LHCN-M2 (cell line): ENCODE measurements around the gene CBX2. TPM values are rescaled to one million over a fixed set of nuclear protein-coding genes. Genes with fewer than 3 reads are reported as not detected.
"Not testable (repeated sequence)": the region's sequence is repeated elsewhere in the genome, so short reads cannot be mapped to it uniquely, and the experiment has no call there.

Experiments used
- DNase-seq: peaks from one replicate; pipeline ENCODE4 v3.0.0-alpha.2; 2012; ENCODE audit warnings: low read depth
- total RNA-seq: library from RNA; depleted of rRNA; stranded (reverse); fragments of >200 nt; gene quantifications from 2 replicates; pipeline ENCODE4 v1.2.3, GENCODE V29; 2014

The CBX2 gene
- total RNA-seq, 1 experiment from 2014 or later, result 6.7 TPM

DNA sequence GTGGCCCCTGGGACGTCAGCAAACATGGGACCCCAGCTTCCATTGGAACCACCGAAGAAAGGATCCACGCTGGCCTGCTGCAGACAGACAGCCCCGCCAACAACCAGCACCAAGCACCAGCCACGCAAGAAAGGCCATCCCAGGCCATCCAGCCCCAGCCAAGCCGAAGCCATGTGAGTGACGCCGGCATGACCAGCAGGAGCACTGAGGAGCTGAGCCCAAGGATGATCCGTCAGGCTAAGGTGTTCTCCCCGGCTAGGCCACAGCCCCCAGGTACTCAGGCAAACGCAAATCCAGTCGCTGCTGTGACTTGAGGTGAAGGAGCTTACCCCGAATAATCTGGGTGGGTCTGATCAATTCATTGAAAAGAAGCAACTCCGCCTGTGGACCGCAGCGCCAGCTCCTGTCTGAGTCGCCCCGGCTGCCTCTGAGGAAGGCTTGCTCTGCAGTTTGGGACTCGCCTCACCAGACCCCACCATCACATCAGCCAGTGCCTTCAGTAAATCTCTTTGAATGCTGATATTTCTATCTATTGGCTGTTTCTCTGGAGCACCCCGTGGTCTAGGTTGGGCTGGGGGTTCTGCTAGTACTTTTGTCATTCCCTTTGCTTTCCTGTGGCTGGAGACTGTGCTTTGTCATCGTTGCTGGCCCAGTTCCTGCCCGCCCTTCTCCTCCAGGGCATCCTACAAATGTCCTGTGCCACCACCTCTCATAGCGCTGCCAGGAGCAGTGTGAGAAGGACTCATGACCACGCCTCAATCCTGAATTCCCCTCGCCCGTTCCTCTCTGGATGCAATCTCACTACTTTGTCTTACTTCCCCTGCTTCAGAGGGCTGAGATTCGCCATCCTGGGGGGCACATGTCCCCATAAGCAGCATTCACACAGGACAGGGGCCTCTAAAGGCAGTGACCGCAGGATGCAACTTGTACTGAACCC lies 8.1 kb upstream of the CBX2 start:
- DNase-seq, result no peak

DNA sequence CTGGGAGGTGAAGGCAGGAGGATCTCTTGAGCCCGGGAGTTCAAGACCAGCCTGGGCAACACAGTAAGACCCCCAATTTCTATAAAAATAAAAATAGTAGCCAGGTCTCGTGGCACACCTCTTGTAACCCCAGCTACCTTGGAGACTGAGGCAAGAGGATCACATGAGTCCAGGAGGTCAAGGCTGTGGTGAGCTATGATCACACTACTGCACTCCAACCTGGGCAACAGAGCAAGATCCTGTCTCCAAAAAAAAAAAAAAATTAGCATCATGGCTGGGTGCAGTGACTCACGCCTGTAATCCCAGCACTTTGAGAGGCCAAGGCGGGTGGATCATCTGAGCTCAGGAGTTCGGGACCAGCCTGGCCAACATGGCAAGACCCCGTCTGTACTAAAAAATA lies 6.7 kb upstream of the CBX2 start:
- no peak for DNase-seq

DNA sequence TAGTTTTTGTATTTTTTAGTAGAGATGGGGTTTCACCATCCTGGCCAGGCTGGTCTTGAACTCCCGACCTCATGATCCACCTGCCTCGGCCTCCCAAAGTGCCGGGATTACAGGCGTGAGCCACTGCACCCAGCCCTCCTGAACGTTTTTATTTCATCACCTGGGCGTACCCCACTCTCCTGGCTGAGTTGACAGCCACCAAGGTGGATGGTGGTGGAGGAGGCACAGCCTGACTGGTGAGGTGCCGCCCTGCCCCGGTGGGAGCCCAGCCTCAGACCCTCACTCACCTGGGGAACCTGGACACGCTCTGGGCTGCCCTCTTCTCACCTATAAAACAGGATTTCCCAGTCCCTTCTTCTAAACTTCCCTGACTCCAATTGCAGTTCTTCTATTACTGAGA lies 5.2 kb upstream of the CBX2 start:
- DNase-seq, result not testable (repeated sequence)

DNA sequence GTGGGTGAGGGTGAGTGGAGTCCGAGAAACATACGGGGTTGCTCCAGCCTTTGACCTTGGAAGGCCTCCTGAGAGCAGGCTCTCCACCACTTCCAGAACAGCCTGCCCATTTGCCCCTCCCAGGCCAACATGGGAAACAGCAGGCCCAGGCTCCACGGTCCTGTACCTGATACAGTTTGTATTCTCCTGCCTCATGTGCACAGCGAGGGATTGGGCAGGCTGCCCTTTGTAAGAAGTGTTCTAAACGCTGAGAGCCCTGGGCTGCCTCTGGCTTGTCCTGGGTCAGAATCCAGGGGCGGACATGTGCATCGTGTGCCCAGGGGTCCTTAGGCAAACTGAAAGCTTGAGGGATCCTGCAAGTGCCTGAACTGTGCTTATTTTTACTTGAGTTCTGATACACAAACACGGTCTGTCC lies 3.4 kb upstream of the CBX2 start:
- no peak for DNase-seq

DNA sequence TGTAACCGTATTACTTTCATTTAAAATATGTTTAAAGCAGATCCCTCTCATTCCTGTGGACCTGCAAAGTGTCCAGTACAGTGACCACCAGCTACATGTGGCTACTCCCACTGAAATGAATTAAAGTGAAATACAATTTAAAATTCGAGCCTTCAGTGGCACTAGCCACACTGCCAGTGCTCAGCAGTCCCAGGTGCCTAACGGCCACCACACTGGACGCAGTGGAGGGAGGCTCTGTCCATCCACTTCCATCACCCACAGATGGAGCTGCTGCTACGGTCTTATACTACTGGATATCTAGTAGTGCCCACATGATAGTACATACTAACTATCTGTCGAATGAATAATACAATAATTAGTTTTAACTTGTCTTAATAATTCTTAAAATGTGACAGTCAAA lies 2.3 kb upstream of the CBX2 start:
- DNase-seq, result no peak

DNA sequence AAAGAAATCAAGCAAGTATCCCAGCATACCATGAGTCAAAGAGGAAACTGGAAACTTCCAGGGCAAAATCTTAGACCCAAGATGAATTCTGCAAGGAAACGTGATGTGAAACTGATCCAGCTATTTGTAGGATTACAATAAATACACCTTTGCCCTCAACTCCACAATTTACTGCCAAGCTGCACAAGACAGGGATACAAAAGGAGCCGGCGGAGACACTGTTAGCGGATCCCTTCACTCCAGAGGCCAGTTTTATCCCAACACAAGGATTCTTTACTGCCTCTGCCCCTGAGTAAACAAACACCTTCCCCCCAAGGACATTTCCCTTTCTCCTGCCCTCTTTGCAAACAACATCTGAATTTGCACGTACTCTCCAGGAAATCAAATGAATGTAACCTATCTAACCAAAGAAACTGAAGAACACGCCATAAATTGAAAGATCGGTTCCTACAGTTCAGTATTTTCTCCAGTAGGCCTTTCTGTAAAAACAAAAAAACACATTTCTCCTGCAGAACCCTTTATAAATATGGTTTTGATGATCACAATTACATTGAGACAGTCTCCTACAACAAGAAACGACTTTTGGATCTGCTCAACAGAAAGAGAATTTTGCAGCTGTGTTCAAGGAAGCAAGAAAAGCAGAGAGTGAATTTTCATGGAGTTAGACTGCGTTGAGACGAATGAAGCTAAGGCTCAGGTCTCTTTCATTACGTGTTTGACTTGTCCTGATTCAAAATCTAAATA lies 1.4 kb upstream of the CBX2 start:
- DNase-seq, result no peak

DNA sequence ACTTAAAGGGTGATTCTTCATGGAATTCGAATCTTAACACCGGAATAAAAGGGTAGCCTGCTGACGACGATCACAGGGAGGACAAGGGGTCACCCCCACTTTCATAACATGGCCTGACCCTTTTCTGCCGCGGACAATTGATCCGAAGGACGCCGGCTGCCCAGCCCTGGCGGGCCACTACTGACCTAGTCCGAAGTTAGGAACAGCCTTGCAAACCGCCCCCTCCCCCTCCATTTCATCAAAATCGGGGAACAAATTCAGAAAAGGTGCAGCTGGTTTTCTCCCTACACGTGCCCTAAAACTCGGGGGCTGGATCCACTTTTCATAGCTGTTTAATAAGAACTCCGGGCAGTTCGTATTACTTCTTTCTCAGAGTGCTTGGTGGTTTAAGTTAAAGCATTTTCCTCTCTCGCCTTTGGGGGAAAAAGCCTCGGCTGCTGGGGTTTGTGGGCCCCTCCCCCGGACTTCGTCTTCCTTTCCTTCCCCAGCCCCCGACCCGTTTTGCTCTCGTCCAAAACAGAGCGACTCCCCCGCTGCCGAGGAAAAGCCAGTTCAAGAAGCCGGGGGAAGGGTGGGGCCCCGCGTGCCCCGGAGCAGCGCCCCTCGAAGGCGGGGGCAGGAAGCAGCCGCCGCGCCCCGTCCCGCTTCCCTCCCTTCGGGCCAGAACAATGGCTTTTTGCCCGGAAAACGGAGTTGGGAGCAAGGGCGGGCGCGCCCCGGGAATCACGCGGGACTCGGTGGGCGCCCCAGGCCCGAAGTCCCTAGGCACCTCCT lies 641 bp upstream of the CBX2 start:
- DNase-seq, result peak; percentile 51

DNA sequence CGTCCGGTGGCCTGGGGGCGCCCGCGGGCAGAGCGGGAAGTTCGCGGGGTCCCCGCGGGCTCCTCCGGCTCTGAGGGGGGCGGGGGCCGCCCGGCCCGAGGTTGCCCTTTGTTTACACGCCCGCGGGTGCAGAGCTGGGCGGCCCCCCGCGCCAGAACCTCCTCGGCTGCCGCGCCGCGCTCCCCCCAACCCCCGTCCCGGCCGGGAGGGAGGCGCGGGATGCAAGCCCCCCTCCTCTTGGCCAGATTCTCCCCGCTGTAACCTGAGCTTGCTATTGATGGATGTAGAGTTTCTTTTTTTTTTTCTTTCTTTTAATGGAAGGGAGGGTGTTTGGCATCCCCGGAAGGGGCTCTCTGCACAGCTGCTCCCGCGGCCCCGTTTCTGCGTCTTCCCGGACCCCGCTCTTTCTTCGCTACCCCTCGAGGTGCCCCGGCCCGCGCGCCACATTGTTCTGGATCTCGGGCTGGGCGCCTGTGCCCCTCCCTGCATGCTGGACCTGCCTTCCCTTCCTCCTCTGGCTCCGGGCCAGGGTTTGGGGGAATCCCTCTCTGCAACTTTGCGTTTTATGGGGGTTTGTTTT lies 646 bp downstream of the CBX2 start:
- no peak for DNase-seq

DNA sequence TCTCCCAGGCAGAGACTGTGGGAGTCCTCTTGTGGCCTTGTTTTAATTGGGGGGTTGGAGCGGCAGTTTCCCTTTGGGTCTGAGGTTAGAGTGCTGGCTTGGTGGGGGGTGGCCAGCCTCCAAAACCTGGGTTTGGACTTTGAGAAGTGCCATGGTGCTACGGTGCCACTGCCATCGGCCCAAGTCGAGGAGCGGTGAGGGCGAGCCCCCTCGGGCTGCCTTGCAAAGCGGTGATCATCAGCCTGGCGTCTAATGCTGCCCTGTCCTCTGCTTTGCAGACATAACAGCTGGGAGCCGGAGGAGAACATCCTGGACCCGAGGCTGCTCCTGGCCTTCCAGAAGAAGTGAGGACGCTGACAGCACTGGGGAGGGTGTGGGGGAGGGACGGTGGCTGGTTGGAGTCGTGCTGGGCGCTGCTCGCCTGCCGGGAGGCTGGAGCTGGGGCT lies 1.2 kb downstream of the CBX2 start:
- no peak for DNase-seq

DNA sequence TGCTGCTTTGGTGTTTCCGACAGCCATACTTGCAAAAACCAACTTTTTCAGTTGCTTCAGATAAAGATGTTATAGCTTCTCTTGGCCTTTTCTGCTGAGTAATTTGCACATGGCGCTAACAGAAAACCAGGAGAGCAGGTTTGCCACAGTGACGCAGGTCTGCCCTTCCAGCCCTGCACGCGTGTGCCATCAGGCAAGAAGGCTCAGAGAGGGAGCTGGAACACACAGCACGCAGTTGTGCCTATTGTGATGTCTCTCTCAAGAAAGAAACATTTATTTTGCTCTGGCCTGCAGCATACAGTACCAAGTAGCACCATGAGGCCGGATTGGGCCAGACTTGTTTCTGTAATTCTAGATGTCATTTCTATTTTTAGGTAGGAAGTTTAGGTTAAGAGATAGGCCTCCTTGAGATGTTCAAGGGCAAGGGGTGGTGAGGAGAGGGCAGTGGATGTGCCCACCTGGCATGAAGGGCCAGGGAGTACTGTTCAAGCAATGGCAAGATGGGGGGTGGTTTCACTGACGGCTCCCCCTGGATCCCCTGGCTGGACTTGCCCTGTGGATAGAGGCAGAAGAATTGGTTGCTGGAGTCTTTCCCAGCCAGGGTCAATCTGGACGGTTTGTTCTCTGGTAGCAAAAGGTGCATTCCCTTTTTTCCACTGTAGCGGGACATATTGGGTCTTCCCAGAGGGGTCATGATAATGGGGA lies 1.9 kb downstream of the CBX2 start:
- no peak for DNase-seq

DNA sequence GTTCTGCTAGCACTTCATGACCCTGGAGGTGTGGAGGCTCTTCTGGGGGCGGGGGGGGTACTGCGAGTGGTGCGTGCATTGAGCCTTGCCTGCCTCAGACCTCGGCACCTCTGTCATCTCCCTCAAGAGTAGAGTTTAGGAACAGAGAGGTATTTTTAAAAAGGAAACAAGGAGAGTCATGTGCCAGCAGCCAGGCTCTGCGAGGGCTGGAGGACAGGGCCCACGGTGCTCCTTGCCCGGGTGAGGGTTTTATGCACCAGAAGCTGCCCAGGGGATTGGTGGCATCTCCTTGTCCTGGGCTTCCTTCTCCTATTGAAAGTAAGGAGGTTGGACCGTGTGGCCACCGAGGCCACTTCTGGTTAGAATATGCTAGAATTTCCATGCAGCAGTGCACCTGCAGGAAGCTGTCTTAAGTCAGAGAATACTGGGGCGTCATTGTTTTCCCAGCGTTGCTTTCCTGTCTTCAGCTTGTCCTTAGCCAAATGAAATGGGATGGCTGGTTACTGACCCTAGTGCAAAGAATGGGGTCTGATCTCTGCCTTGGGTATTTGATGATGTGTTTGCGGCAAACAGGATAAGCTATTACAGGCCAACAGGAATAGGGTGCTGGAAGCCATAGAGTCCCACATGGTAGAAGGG lies 3.2 kb downstream of the CBX2 start:
- DNase-seq, result no peak

DNA sequence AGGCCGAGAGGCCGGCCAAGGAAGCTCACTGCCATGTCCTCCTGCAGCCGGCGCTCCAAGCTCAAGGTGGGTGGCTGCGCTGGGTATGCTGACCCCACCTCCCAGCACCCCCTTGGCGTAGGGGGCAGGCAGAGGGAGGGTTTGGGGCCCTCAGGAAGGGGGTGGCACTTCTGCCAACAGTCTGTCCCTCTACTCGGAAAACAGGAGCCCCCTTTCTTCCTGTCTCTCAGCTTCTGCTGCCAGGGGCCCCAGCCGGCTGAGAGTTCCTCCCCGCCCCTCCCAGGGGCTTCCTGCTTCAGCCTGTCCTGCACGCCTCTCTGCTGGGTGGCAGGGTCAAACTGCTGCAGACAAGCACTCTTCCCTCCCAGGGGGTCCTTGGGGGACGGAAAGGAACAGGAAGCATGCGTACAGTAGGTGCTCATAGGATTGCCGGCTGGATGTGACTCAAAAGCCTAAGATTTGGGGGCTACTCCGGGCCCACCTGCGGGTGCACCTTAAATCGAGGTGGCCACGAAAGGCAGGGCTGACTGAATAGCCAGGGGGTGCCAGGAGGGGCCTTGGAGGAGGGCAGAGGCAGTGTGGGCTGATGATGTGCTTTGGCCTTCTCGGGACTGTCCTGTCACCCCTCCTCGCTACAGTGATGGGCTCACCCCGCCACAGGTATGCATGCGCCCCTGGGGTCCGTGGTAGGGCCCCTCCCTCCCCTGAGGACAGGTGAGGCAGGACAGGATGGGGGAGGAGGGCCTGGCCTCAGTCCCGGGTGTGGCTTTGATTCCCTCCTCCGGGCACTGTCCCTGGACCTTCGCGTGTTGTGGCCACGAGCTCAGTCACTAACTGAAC lies 4.0 kb downstream of the CBX2 start:
- DNase-seq, result no peak

DNA sequence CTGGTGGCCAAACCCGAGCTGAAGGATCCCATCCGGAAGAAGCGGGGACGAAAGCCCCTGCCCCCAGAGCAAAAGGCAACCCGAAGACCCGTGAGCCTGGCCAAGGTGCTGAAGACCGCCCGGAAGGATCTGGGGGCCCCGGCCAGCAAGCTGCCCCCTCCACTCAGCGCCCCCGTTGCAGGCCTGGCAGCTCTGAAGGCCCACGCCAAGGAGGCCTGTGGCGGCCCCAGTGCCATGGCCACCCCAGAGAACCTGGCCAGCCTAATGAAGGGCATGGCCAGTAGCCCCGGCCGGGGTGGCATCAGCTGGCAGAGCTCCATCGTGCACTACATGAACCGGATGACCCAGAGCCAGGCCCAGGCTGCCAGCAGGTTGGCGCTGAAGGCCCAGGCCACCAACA lies 5.9 kb downstream of the CBX2 start:
- no peak for DNase-seq

DNA sequence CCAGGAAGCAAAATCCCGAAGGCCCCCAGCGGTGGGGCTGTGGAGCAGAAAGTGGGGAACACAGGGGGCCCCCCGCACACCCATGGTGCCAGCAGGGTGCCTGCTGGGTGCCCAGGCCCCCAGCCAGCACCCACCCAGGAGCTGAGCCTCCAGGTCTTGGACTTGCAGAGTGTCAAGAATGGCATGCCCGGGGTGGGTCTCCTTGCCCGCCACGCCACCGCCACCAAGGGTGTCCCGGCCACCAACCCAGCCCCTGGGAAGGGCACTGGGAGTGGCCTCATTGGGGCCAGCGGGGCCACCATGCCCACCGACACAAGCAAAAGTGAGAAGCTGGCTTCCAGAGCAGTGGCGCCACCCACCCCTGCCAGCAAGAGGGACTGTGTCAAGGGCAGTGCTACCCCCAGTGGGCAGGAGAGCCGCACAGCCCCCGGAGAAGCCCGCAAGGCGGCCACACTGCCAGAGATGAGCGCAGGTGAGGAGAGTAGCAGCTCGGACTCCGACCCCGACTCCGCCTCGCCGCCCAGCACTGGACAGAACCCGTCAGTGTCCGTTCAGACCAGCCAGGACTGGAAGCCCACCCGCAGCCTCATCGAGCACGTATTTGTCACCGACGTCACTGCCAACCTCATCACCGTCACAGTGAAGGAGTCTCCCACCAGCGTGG lies 6.5 kb downstream of the CBX2 start:
- no peak for DNase-seq

DNA sequence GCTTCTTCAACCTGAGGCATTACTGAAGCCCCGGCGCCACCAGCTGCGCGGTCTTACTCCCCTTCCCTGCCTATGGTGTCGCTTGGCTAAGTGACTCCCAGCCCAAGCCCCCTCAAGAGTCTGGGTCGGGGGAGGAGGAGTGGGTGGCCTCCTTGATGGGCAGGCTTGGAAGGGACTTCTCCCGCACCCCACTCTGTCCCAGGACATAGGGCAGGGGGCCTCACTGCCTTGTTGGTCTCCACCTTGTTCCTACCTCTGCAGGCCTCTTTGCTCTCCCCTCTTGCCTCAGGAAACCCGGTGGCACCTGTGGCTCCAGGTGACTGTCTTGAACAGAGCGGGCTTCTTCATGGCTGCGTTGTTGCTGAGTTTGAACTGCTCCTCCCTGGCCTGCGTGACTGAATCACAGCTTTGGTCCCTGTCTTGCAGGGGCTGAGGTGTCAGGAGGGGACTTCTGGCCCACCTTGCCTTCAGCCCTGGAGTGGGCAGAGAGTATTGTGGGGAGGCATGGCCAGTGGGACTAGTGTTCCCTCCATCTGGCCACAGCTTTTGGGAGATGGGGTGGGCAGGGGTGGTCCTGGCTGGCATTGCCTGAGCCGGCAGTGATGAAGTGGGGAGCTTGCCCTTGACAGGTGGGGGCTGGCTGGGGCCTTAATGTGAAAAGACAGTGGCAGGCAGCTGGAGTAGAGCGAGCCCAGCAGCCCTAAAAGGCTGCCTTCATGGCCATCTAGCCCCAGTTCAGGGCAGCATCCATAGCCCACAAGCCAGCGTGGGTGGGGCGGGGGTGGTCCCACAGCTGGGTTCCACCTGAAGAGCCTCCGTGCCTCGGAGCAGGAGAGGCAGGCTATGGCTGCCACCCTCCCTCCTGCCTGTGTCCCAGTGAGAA lies 7.3 kb downstream of the CBX2 start:
- DNase-seq, result no peak

DNA sequence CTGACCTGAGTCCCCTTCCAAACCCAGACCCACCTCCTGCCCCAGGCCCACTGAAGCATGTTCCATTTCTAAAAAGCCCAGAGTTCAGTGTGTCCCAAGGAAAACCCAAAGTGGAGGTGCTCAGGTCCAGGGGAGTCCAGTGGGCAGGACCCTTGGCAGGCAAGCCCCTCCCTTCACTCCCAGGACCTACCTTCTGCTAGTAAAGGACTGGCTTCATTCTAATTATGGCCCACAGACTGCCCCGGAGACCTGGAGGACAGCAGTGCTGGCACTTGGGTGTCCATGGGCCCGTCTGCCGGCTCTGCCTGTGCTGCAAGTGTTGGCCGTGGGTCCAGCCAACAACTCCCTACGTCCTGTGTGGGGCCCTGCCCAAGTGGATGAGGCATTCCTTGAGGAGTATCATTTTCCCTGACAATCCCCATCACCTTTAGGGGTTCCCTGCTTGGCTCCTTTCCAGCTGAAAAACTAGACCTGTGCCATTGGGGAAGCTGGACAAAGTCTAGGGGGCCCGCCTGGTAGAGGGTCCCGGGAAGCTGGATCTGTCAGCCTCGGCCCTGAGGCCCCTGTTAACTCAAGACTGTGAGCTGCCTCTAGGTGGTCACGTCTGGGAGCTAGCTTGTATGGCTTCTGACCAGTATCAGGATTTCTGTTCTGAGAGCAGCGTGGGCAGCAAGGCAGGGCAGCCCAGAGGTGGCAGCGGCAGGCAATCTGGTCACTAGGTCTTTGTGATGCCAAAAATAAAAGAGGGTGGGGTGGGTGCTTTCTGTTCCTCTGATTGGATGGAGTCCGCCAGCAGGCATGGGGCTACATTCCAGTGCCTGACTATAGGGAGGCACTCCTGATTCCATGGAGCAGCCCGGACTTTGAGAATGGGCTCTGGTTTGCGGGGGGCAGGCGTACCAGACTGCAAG lies 8.2 kb downstream of the CBX2 start:
- DNase-seq, result no peak
